DMS79 (cell line): ENCODE results near the gene CRTAP.
A peak's percentile ranks its signal among the peaks of the same experiment; 100 is the strongest.
"Not testable (repeated sequence)": the region's sequence is repeated elsewhere in the genome, so short reads cannot be mapped to it uniquely, and the experiment has no call there.

Source experiments
- DNase-seq: peaks from one replicate; lab custom pipeline; 2025; lab: John Stamatoyannopoulos, UW

The CRTAP gene

DNA sequence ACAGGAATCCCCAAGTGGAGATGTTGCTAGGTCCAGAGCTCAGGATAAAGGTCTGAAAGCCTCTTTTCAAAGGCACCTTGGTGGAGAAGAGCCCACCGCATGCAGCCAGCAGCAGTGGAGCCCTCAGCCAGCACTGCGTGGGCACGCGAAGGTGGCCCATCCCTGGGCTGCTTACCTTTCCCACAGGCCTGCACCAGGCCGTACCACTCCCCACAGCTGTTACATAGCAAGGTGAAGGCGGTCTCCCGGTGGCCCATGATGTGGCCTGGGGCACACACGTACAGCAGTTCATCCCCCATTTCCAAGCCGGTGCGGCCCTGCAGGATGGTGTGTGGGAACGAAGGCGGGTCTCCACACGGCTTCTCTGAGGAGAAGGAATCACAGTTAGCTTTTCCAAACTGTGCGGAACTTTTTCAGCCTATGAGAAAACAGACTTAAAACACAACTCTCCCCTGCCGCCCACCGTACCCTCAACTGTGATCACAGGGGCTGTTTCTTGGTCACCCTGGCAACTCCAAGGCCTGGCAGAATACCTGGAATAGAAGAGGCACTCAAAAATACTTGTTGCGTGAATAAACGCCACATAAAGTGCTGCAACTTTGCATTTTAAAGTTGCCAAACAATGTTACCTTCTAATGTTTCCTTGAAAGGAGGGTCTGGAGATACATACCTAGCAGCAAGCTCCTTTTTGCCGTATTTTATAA lies 61.0 kb downstream of the CRTAP start:
- DNase-seq: peak; percentile 85

GRCh38 chr3:33179132-33179531 lies 65.3 kb downstream of the CRTAP start:
- no peak for DNase-seq

GRCh38 chr3:33181229-33181628 lies 67.4 kb downstream of the CRTAP start:
- no peak for DNase-seq

GRCh38 chr3:33181641-33182040 lies 67.8 kb downstream of the CRTAP start:
- DNase-seq: not testable (repeated sequence)

- no peak for DNase-seq
Observed at GRCh38 chr3:33184863-33185262, 71.0 kb downstream of the CRTAP start.

- no peak for DNase-seq
Observed at GRCh38 chr3:33186524-33187367, 72.9 kb downstream of the CRTAP start.

- DNase-seq: no peak
Observed at GRCh38 chr3:33187368-33187634, 73.5 kb downstream of the CRTAP start.

- no peak for DNase-seq
Observed at GRCh38 chr3:33194303-33194702, 80.5 kb downstream of the CRTAP start.

DNA sequence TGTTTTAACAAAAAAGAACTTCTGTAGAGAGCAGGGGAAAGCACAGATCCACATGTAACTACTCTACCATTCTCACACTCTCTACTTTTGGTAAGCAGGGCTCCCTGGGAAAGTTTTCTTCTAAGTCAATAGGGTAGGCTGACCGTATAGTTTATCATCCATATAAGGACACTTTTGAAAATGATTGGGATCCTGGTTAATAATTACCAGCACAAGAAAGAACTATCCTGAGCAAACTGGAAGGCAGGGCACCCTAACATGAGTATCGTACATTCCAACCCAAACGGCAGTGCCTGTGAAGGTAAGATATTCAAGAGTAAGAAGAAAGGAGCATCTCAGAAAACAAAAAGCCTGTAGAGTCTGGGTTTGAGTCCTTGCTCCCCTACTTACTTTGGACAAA lies 82.7 kb downstream of the CRTAP start:
- DNase-seq: no peak
